ENCODE results near the gene LRRC8C.

The LRRC8C gene

GRCh38 chr1:89737985-89738510 is 105.1 kb downstream of the LRRC8C start:
- no peak for DNase-seq

GRCh38 chr1:89739013-89739843 is 106.3 kb downstream of the LRRC8C start:
- DNase-seq, result no peak

GRCh38 chr1:89739844-89740216 is 106.9 kb downstream of the LRRC8C start:
- no peak for DNase-seq

- DNase-seq, result no peak
Measured at GRCh38 chr1:89743788-89744187, 110.9 kb downstream of the LRRC8C start.

- no peak for DNase-seq
Measured at GRCh38 chr1:89746424-89747149, 113.7 kb downstream of the LRRC8C start.

GRCh38 chr1:89753761-89754160 is 120.8 kb downstream of the LRRC8C start:
- no peak for DNase-seq

- DNase-seq, result no peak
Measured at GRCh38 chr1:89754518-89754917, 121.6 kb downstream of the LRRC8C start.

GRCh38 chr1:89755591-89755990 is 122.7 kb downstream of the LRRC8C start:
- DNase-seq, result no peak

- DNase-seq, result no peak
Measured at GRCh38 chr1:89757532-89757931, 124.6 kb downstream of the LRRC8C start.

GRCh38 chr1:89758156-89758555 is 125.2 kb downstream of the LRRC8C start:
- DNase-seq, result no peak

- DNase-seq, result no peak
Measured at GRCh38 chr1:89759036-89759435, 126.1 kb downstream of the LRRC8C start.

- DNase-seq, result no peak
Measured at GRCh38 chr1:89760496-89760895, 127.6 kb downstream of the LRRC8C start.

GRCh38 chr1:89761338-89761737 is 128.4 kb downstream of the LRRC8C start:
- DNase-seq, result no peak

- peak in 2 of 3 experiments; percentile 36 to 58 for DNase-seq
Measured at GRCh38 chr1:89761901-89762300, 129.0 kb downstream of the LRRC8C start.

- peak in 2 of 3 experiments; percentile 78 to 87 for DNase-seq
Measured at GRCh38 chr1:89762386-89762778, 129.5 kb downstream of the LRRC8C start.

GRCh38 chr1:89762779-89763648 is 130.1 kb downstream of the LRRC8C start:
- peak; percentile 78 to 90 (median 84) for DNase-seq

- no peak for DNase-seq
Measured at GRCh38 chr1:89763649-89763986, 130.7 kb downstream of the LRRC8C start.

- DNase-seq, result no peak
Measured at GRCh38 chr1:89765774-89766173, 132.9 kb downstream of the LRRC8C start.

- no peak for DNase-seq
Measured at GRCh38 chr1:89767618-89768017, 134.7 kb downstream of the LRRC8C start.

All from NCI-H1417 (cell line).